Duodenal mucosa (tissue), 2 donors: Measurements from ENCODE around the gene RASIP1.

Source experiments
- H3K27ac ChIP-seq: one replicate; pipeline ENCODE4 v1.7.0; 2013; ENCODE audit warnings: low read depth, low read length
- H3K27me3 ChIP-seq, 2 donors: one replicate each; pipeline ENCODE4 v1.7.0; 2013; ENCODE audit warnings: low read length in 2 of 2, control low read depth in 1 of 2; ENCODE audit not compliant: insufficient read depth in 2 of 2, control insufficient read depth in 1 of 2
- H3K36me3 ChIP-seq, 2 donors: one replicate each; pipeline ENCODE4 v1.7.0; 2013; ENCODE audit warnings: low read length in 2 of 2, control low read depth in 1 of 2; ENCODE audit not compliant: insufficient read depth in 2 of 2, control insufficient read depth in 1 of 2
- H3K4me1 ChIP-seq, 2 donors: one replicate each; pipeline ENCODE4 v1.7.0; 2013; ENCODE audit warnings: low read length in 2 of 2, control low read depth in 1 of 2; ENCODE audit not compliant: insufficient read depth in 2 of 2, control insufficient read depth in 1 of 2
- H3K4me3 ChIP-seq, 2 donors: one replicate each; pipeline ENCODE4 v1.7.0; 2013; ENCODE audit warnings: low read length in 2 of 2, low read depth in 1 of 2
- H3K9ac ChIP-seq, 2 donors: one replicate each; pipeline ENCODE4 v1.7.0; 2013; ENCODE audit warnings: low read length in 2 of 2, low read depth in 1 of 2
- H3K9me3 ChIP-seq, 2 donors: one replicate each; pipeline ENCODE4 v1.7.0; 2013; ENCODE audit warnings: low read length in 2 of 2, control low read depth in 1 of 2; ENCODE audit not compliant: control insufficient read depth in 1 of 2

RASIP1 gene

GRCh38 chr19:48735031-48735615 is 5.3 kb downstream of the RASIP1 start:
- H3K9me3 ChIP-seq: no peaks in the 10 kb centered on the region
- H3K9ac ChIP-seq: no peak overlapping the region
- H3K4me1 ChIP-seq: peaks cover 7 to 8% of the 10 kb centered on the region in 2 donors
- no peak overlapping the region for H3K27ac ChIP-seq
- peaks cover 0 to 4% of the 10 kb centered on the region in 2 donors for H3K27me3 ChIP-seq
- H3K4me3 ChIP-seq: peak overlapping the region in 1 of 2 donors; percentile 16
- no peaks in the 10 kb centered on the region for H3K36me3 ChIP-seq

- Histone ChIP-seq H3K27me3 (no peaks in the 10 kb centered on the region), H3K4me3 (no peak overlapping the region), H3K27ac (no peak overlapping the region), H3K4me1 (peaks cover 4% of the 10 kb centered on the region in 2 donors), H3K9ac (no peak overlapping the region), H3K9me3 (no peaks in the 10 kb centered on the region), H3K36me3 (no peaks in the 10 kb centered on the region)
These were observed 5.8 kb downstream of the RASIP1 start for GRCh38 chr19:48734625-48735024.

GRCh38 chr19:48731452-48731851 is 9.0 kb downstream of the RASIP1 start:
- no peak overlapping the region for H3K9ac ChIP-seq
- H3K4me1 ChIP-seq: no peaks in the 10 kb centered on the region
- peaks cover 0 to 3% of the 10 kb centered on the region in 2 donors for H3K9me3 ChIP-seq
- H3K27me3 ChIP-seq: no peaks in the 10 kb centered on the region
- no peak overlapping the region for H3K27ac ChIP-seq
- no peaks in the 10 kb centered on the region for H3K36me3 ChIP-seq
- no peak overlapping the region for H3K4me3 ChIP-seq

- Histone ChIP-seq H3K36me3 (no peaks in the 10 kb centered on the region), H3K9me3 (peaks cover 0 to 3% of the 10 kb centered on the region in 2 donors), H3K9ac (no peak overlapping the region), H3K4me1 (peaks cover 6 to 11% of the 10 kb centered on the region in 2 donors), H3K27me3 (no peaks in the 10 kb centered on the region), H3K27ac (no peak overlapping the region), H3K4me3 (no peak overlapping the region)
These were observed 11.3 kb downstream of the RASIP1 start for GRCh38 chr19:48728911-48729664.

GRCh38 chr19:48726556-48726955 is 13.9 kb downstream of the RASIP1 start:
- Histone ChIP-seq H3K27me3 (no peaks in the 10 kb centered on the region), H3K27ac (peak overlapping the region; percentile 33), H3K4me1 (peaks cover 6 to 11% of the 10 kb centered on the region in 2 donors), H3K9ac (no peak overlapping the region), H3K9me3 (peaks cover 0 to 3% of the 10 kb centered on the region in 2 donors), H3K4me3 (peak overlapping the region in 1 of 2 donors; percentile 29), H3K36me3 (no peaks in the 10 kb centered on the region)

GRCh38 chr19:48724796-48725753 is 15.3 kb downstream of the RASIP1 start:
- no peak overlapping the region for H3K4me3 ChIP-seq

GRCh38 chr19:48722196-48722708 is 18.2 kb downstream of the RASIP1 start:
- no peaks in the 10 kb centered on the region for H3K27me3 ChIP-seq
- no peaks in the 10 kb centered on the region for H3K36me3 ChIP-seq
- peaks cover 10 to 11% of the 10 kb centered on the region in 2 donors for H3K4me1 ChIP-seq
- no peak overlapping the region for H3K4me3 ChIP-seq
- H3K9me3 ChIP-seq: peaks cover 0 to 3% of the 10 kb centered on the region in 2 donors
- H3K9ac ChIP-seq: no peak overlapping the region
- H3K27ac ChIP-seq: no peak overlapping the region

More at GRCh38 chr19:48724796-48725753, 15.3 kb downstream of the RASIP1 start:
- H3K36me3 ChIP-seq: no peaks in the 10 kb centered on the region
- no peak overlapping the region for H3K9ac ChIP-seq
- H3K9me3 ChIP-seq: peaks cover 0 to 3% of the 10 kb centered on the region in 2 donors
- peaks cover 9 to 11% of the 10 kb centered on the region in 2 donors for H3K4me1 ChIP-seq
- no peak overlapping the region for H3K27ac ChIP-seq
- H3K27me3 ChIP-seq: no peaks in the 10 kb centered on the region

- H3K36me3 ChIP-seq: no peaks in the 10 kb centered on the region
- peaks cover 19 to 21% of the 10 kb centered on the region in 2 donors for H3K4me1 ChIP-seq
- no peaks in the 10 kb centered on the region for H3K27me3 ChIP-seq
- H3K9me3 ChIP-seq: no peaks in the 10 kb centered on the region
- H3K9ac ChIP-seq: peak overlapping the region; percentile 48 to 58
- H3K27ac ChIP-seq: peak overlapping the region; percentile 79
- H3K4me3 ChIP-seq: peak overlapping the region; percentile 69 to 86
These were observed 19.7 kb downstream of the RASIP1 start for GRCh38 chr19:48720613-48721296.

GRCh38 chr19:48720251-48720612 is 20.2 kb downstream of the RASIP1 start:
- Histone ChIP-seq H3K27me3 (no peaks in the 10 kb centered on the region), H3K4me3 (peak overlapping the region in 1 of 2 donors; percentile 86), H3K9ac (no peak overlapping the region), H3K36me3 (no peaks in the 10 kb centered on the region), H3K9me3 (no peaks in the 10 kb centered on the region), H3K4me1 (peaks cover 20 to 24% of the 10 kb centered on the region in 2 donors), H3K27ac (no peak overlapping the region)
